KOPT-K1 (cell line): Measurements from ENCODE around the gene CKS1B.

Source experiments
- H3K27ac ChIP-seq: fragments of 200-600 bp; sonication (generic); 2 replicates; pipeline ENCODE4 v1.5.1; 2016; ENCODE audit warnings: antibody characterized with exemption, mild to moderate bottlenecking, low read depth, low read length; ENCODE audit not compliant: poor library complexity, severe bottlenecking
- H3K36me3 ChIP-seq: fragments of 200-600 bp; sonication (generic); 2 replicates; pipeline ENCODE4 v1.5.1; 2017; ENCODE audit warnings: antibody characterized with exemption, mild to moderate bottlenecking, low read length, moderate library complexity; ENCODE audit not compliant: insufficient read depth
- H3K9me3 ChIP-seq: fragments of 200-600 bp; sonication (generic); 2 replicates; pipeline ENCODE4 v1.5.1; 2017; ENCODE audit warnings: antibody characterized with exemption, low read length, mild to moderate bottlenecking; ENCODE audit not compliant: insufficient read depth, poor library complexity, severe bottlenecking

CKS1B gene

GRCh38 chr1:154998818-154999570 lies 24.5 kb downstream of the CKS1B start:
- Histone ChIP-seq H3K36me3 (no peaks in the 10 kb centered on the region), H3K27ac (no peak overlapping the region), H3K9me3 (no peaks in the 10 kb centered on the region)

GRCh38 chr1:154999571-155000410 lies 25.3 kb downstream of the CKS1B start:
- Histone ChIP-seq H3K36me3 (no peaks in the 10 kb centered on the region), H3K27ac (no peak overlapping the region), H3K9me3 (no peaks in the 10 kb centered on the region)

GRCh38 chr1:155000411-155000725 lies 25.9 kb downstream of the CKS1B start:
- Histone ChIP-seq H3K27ac (no peak overlapping the region), H3K9me3 (no peaks in the 10 kb centered on the region), H3K36me3 (no peaks in the 10 kb centered on the region)

GRCh38 chr1:155000726-155001424 lies 26.4 kb downstream of the CKS1B start:
- Histone ChIP-seq H3K27ac (no peak overlapping the region), H3K9me3 (no peaks in the 10 kb centered on the region), H3K36me3 (no peaks in the 10 kb centered on the region)

GRCh38 chr1:155001425-155001674 lies 26.9 kb downstream of the CKS1B start:
- H3K27ac ChIP-seq = no peak overlapping the region
- H3K36me3 ChIP-seq = no peaks in the 10 kb centered on the region
- no peaks in the 10 kb centered on the region for H3K9me3 ChIP-seq

GRCh38 chr1:155001675-155002463 lies 27.4 kb downstream of the CKS1B start:
- no peaks in the 10 kb centered on the region for H3K9me3 ChIP-seq
- no peak overlapping the region for H3K27ac ChIP-seq
- no peaks in the 10 kb centered on the region for H3K36me3 ChIP-seq

GRCh38 chr1:155002464-155003226 lies 28.2 kb downstream of the CKS1B start, which contains the start of gene ZBTB7B:
TSS of gene ZBTB7B (plus strand) at chr1:155002802. CDS start at chr1:155014661, 11,859 bp downstream.
- Histone ChIP-seq H3K36me3 (no peaks in the 10 kb centered on the region), H3K9me3 (no peaks in the 10 kb centered on the region), H3K27ac (no peak within 1 kb of the TSS)

- Histone ChIP-seq H3K36me3 (no peaks in the 10 kb centered on the region), H3K27ac (no peak overlapping the region), H3K9me3 (no peaks in the 10 kb centered on the region)
These were observed 28.8 kb downstream of the CKS1B start for GRCh38 chr1:155003227-155003765.

GRCh38 chr1:155003766-155004351 lies 29.4 kb downstream of the CKS1B start:
- H3K36me3 ChIP-seq = no peaks in the 10 kb centered on the region

GRCh38 chr1:155004352-155005075 lies 30.0 kb downstream of the CKS1B start:
- no peak overlapping the region for H3K27ac ChIP-seq
- H3K9me3 ChIP-seq = no peaks in the 10 kb centered on the region
- no peaks in the 10 kb centered on the region for H3K36me3 ChIP-seq

More at GRCh38 chr1:155003766-155004351, 29.4 kb downstream of the CKS1B start:
- H3K27ac ChIP-seq = no peak overlapping the region
- no peaks in the 10 kb centered on the region for H3K9me3 ChIP-seq

- Histone ChIP-seq H3K9me3 (no peaks in the 10 kb centered on the region), H3K27ac (no peak overlapping the region), H3K36me3 (no peaks in the 10 kb centered on the region)
These were observed 30.9 kb downstream of the CKS1B start for GRCh38 chr1:155005076-155006011.

- no peaks in the 10 kb centered on the region for H3K9me3 ChIP-seq
- no peak overlapping the region for H3K27ac ChIP-seq
- H3K36me3 ChIP-seq = no peaks in the 10 kb centered on the region
These were observed 32.2 kb downstream of the CKS1B start for GRCh38 chr1:155006601-155007101.
